Measurements from ENCODE around the gene PRSS23. TPM values are rescaled to one million over a fixed set of nuclear protein-coding genes. Genes with fewer than 3 reads are reported as not detected.

The PRSS23 gene
- total RNA-seq, 2 donors from 2014 or later = 45.5 to 46.4 TPM

DNA sequence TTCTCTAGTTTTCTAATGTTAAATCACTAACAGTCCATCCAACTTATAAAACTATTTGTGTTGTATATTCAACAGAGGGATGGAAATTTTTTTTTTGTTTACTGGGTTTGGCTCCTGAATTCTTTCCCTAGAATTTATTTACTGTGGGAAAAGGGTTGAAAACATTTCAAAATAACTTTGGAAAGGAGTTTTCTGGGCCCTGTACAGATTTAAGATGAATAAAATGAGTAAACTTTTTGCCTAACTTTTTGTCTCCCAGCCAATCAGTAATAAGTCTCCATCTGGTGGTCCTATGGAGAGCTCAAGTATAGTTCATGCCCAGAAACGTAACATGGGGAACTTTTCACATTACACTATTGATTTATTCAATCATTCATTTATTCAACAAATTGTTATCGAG is 16.7 kb upstream of the PRSS23 start:
- H3K36me3 ChIP-seq = no peaks in the 10 kb centered on the region
- no peak overlapping the region for H3K4me3 ChIP-seq
- no peak overlapping the region for H3K9ac ChIP-seq (ENCODE audit: low read depth in 2 of 2, low read length in 2 of 2)
- TF ChIP-seq, protein P1, sequence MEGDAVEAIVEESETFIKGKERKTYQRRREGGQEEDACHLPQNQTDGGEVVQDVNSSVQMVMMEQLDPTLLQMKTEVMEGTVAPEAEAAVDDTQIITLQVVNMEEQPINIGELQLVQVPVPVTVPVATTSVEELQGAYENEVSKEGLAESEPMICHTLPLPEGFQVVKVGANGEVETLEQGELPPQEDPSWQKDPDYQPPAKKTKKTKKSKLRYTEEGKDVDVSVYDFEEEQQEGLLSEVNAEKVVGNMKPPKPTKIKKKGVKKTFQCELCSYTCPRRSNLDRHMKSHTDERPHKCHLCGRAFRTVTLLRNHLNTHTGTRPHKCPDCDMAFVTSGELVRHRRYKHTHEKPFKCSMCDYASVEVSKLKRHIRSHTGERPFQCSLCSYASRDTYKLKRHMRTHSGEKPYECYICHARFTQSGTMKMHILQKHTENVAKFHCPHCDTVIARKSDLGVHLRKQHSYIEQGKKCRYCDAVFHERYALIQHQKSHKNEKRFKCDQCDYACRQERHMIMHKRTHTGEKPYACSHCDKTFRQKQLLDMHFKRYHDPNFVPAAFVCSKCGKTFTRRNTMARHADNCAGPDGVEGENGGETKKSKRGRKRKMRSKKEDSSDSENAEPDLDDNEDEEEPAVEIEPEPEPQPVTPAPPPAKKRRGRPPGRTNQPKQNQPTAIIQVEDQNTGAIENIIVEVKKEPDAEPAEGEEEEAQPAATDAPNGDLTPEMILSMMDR (IDR thresholded peaks at IDR 0.05) = no peak
- H3K27me3 ChIP-seq = no peaks in the 10 kb centered on the region
- no peaks in the 10 kb centered on the region for H3K4me1 ChIP-seq
- no peak overlapping the region for H3K27ac ChIP-seq
- no peaks in the 10 kb centered on the region for H3K9me3 ChIP-seq
- no peak for DNase-seq
- intact Hi-C loops (cut with DNase I) = no loop called here

DNA sequence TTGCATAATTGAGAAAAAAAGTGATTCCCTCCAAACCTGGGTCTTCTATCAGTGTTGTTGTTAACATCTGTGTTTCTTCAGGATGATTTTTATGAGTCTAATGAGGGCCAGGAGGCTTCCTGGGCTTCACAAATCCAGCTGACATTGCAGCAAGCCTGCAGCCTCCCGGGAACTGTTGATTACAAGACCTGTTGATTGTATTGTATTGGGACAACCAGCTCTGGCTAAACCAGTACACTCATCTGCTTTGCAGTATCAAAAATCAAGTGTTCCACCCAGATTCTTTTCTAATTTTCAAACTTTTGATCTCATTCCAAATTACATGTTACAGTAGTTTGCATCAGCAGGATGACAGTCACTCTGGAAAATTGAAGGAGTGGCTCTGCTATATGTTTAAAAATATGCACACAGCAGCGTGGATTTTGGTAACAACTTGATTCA is 16.1 kb upstream of the PRSS23 start:
- H3K4me1 ChIP-seq = no peaks in the 10 kb centered on the region
- no peaks in the 10 kb centered on the region for H3K9me3 ChIP-seq
- H3K36me3 ChIP-seq = no peaks in the 10 kb centered on the region
- no peak overlapping the region for H3K4me3 ChIP-seq
- intact Hi-C loops (cut with DNase I) = no loop called here
- TF ChIP-seq, protein P1 (IDR thresholded peaks at IDR 0.05) = no peak
- no peak overlapping the region for H3K27ac ChIP-seq
- no peaks in the 10 kb centered on the region for H3K27me3 ChIP-seq
- DNase-seq = no peak
- no peak overlapping the region for H3K9ac ChIP-seq (ENCODE audit: low read depth in 2 of 2, low read length in 2 of 2)

DNA sequence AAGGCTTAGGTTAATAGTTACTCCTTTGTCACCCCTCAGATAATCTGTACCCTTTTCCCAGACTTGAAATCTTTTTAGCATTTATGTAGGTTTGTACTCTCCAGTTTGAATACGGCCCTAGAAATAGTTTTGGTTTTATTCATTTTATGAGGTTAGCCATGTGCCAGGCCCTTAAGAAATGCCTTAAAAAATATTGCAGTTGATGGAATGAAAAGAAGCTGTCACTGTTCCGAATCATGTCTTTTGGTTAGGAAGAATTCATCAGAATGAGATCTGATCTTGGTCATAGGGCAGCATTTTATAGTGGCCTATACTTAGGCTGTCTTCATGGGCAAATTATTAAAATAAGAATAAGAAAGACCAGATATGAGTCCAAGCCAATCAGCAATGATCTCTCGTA is 14.8 kb upstream of the PRSS23 start:
- Histone ChIP-seq H3K9ac (ENCODE audit: low read depth in 2 of 2, low read length in 2 of 2) (no peak overlapping the region), H3K9me3 (no peaks in the 10 kb centered on the region), H3K4me3 (no peak overlapping the region), H3K27ac (no peak overlapping the region), H3K36me3 (no peaks in the 10 kb centered on the region), H3K4me1 (no peaks in the 10 kb centered on the region), H3K27me3 (no peaks in the 10 kb centered on the region)
- TF ChIP-seq, protein P1 (IDR thresholded peaks at IDR 0.05) = no peak
- intact Hi-C loops (cut with DNase I) = no loop called here
- no peak for DNase-seq

DNA sequence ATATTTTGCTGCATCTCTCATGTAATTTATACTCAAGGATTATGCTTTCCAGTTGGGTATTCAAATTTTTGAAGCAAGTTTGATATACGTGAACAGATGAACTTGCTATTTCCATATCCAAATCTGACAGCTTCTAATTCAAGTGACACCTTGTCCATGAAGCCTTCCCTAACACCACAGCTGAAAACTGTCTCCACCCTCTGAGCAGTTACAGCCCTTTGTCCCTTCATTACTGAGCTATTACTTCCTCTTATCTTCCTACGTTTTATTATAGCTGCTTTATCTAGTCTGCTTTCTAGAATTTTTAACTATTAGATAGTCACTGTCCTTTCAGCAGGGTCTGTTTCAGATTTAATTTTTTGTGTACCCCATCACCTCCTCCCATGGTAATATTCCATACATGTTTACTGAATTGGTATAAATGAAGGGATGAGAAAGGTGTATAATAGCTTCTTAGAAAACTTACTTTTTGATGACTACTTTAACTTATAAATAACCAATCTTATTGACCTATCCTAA is 13.3 kb upstream of the PRSS23 start:
- Histone ChIP-seq H3K9ac (ENCODE audit: low read depth in 2 of 2, low read length in 2 of 2) (no peak overlapping the region), H3K27ac (no peak overlapping the region), H3K4me3 (no peak overlapping the region), H3K9me3 (no peaks in the 10 kb centered on the region), H3K36me3 (no peaks in the 10 kb centered on the region), H3K4me1 (no peaks in the 10 kb centered on the region), H3K27me3 (no peaks in the 10 kb centered on the region)
- DNase-seq = peak; percentile 33
- TF ChIP-seq, protein P1 (IDR thresholded peaks at IDR 0.05) = no peak
- intact Hi-C loops (cut with DNase I) = no loop called here

DNA sequence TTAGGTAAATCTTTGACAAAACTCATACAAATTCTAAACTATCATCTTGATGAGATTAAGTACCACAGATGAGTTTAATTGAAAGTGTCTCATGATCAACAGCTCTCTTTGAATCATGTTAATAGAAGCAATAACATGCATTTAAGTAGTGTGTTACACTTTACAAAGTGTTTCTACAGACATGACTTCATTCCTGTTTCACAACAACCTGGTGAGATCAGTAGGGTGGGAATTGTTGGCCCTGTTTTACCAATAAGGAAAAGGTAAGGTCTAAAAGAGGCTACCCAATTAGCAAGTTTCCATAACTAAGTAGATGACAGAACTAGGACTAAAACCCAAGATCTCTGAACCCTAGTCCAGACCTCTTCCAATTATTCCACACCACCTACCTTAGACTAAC is 12.7 kb upstream of the PRSS23 start:
- TF ChIP-seq, protein P1 (IDR thresholded peaks at IDR 0.05) = no peak
- intact Hi-C loops (cut with DNase I) = no loop called here
- DNase-seq = no peak
- Histone ChIP-seq H3K4me1 (no peaks in the 10 kb centered on the region), H3K27ac (no peak overlapping the region), H3K9ac (ENCODE audit: low read depth in 2 of 2, low read length in 2 of 2) (no peak overlapping the region), H3K4me3 (no peak overlapping the region), H3K27me3 (no peaks in the 10 kb centered on the region), H3K9me3 (no peaks in the 10 kb centered on the region), H3K36me3 (no peaks in the 10 kb centered on the region)
